ENCODE results near the gene GJD3. TPM values are rescaled to one million over a fixed set of nuclear protein-coding genes. Genes with fewer than 3 reads are reported as not detected.

Gene GJD3
- total RNA-seq, 1 experiment from 2014 or later, result 0.33 TPM

- Histone ChIP-seq H3K27me3 (ENCODE audit: control insufficient read depth, insufficient read depth, low read length) (no peaks in the 10 kb centered on the region), H3K9me3 (ENCODE audit: control insufficient read depth, insufficient read depth, low read depth, low read length) (no peaks in the 10 kb centered on the region), H3K27ac (ENCODE audit: low read length) (peak overlapping the region; percentile 91), H3K4me3 (ENCODE audit: low read depth in 2 of 2, low read length in 2 of 2) (peak overlapping the region; percentile 72 to 87), H3K36me3 (ENCODE audit: control insufficient read depth, insufficient read depth, low read length) (no peaks in the 10 kb centered on the region; the same call in 1 of the 2 replicates), H3K4me1 (ENCODE audit: control insufficient read depth, insufficient read depth, low read length) (peaks cover 75% of the 10 kb centered on the region)
- POLR2A ChIA-PET, result no interaction called here
- DNase-seq (ENCODE audit: low read depth, low spot score) (no peak), ATAC-seq (no peak)
- in situ Hi-C loops (cut with HindIII; ENCODE audit: low pct_unique_long_range_greater_than_20kb, low sequenced_read_pairs) (no loop called here), intact Hi-C loops (cut with micrococcal nuclease; ENCODE audit: unreplicated experiment) (no loop called here)
- CTCF ChIA-PET, result interaction anchor here (0.5 to 1.1 kb wide), 3 partner anchors 15 to 43 kb away, joined by 3 to 4 read pairs (median 3); no protein-coding TSS in a partner anchor
- TSS peak; percentile 75 for BruUV-seq (replicated peaks)
- TF ChIP-seq POLR2AphosphoS5 (IDR thresholded peaks at IDR 0.05; ENCODE audit: low read depth, low read length), result no peak
- no peak for TF ChIP-seq CTCF (IDR thresholded peaks at IDR 0.05)
- no peak for TF ChIP-seq REST (IDR thresholded peaks at IDR 0.05; ENCODE audit: insufficient read depth in 1 of 2, low read depth in 2 of 2, low read length in 1 of 2)
- no peak for TF ChIP-seq TCF7L2 (IDR thresholded peaks at IDR 0.05; ENCODE audit: low read depth, low read length)
- TF ChIP-seq SIN3A (IDR thresholded peaks at IDR 0.05; ENCODE audit: borderline replicate concordance, insufficient read depth, low read depth, low read length), result no peak
Observed at GRCh38 chr17:40319651-40320540, 44.6 kb downstream of the GJD3 start.

- H3K4me3 ChIP-seq (ENCODE audit: low read depth in 2 of 2, low read length in 2 of 2), result peak overlapping the region; percentile 72 to 87
- BruUV-seq (replicated peaks), result no TSS peak
- in situ Hi-C loops (cut with HindIII; ENCODE audit: low pct_unique_long_range_greater_than_20kb, low sequenced_read_pairs), result no loop called here
- H3K27ac ChIP-seq (ENCODE audit: low read length), result peak overlapping the region; percentile 91
- no peaks in the 10 kb centered on the region for H3K9me3 ChIP-seq (ENCODE audit: control insufficient read depth, insufficient read depth, low read depth, low read length)
- ATAC-seq (no peak), DNase-seq (ENCODE audit: low read depth, low spot score) (no peak)
- peaks cover 76% of the 10 kb centered on the region for H3K4me1 ChIP-seq (ENCODE audit: control insufficient read depth, insufficient read depth, low read length)
- no peaks in the 10 kb centered on the region for H3K27me3 ChIP-seq (ENCODE audit: control insufficient read depth, insufficient read depth, low read length)
- CTCF ChIA-PET, result interaction anchor here (0.5 to 0.7 kb wide), 3 partner anchors 11 to 22 kb away, joined by 3 read pairs; no protein-coding TSS in a partner anchor
- TF ChIP-seq SIN3A (IDR thresholded peaks at IDR 0.05; ENCODE audit: borderline replicate concordance, insufficient read depth, low read depth, low read length) (no peak), POLR2AphosphoS5 (IDR thresholded peaks at IDR 0.05; ENCODE audit: low read depth, low read length) (no peak), CTCF (IDR thresholded peaks at IDR 0.05) (no peak), REST (IDR thresholded peaks at IDR 0.05; ENCODE audit: insufficient read depth in 1 of 2, low read depth in 2 of 2, low read length in 1 of 2) (no peak), TCF7L2 (IDR thresholded peaks at IDR 0.05; ENCODE audit: low read depth, low read length) (no peak)
- intact Hi-C loops (cut with micrococcal nuclease; ENCODE audit: unreplicated experiment), result no loop called here
- H3K36me3 ChIP-seq (ENCODE audit: control insufficient read depth, insufficient read depth, low read length), result no peaks in the 10 kb centered on the region; the same call in 1 of the 2 replicates
- POLR2A ChIA-PET, result no interaction called here
Observed at GRCh38 chr17:40318830-40319391, 45.6 kb downstream of the GJD3 start.
